K562 (cell line): ENCODE results near the gene CFAP53. TPM values are rescaled to one million over a fixed set of nuclear protein-coding genes. Genes with fewer than 3 reads are reported as not detected.

ENCODE experiments used
- CHD1 ChIP-seq: fragments of 200-600 bp; sonication (generic); IDR thresholded peaks from one replicate; pipeline ENCODE4 v1.6.1; 2012; ENCODE audit warnings: mild to moderate bottlenecking, moderate library complexity, low read length, inconsistent platforms
- KLF10 ChIP-seq: fragments of 250-450 bp; sonication (Bioruptor Pico); IDR thresholded peaks from 2 replicates; pipeline ENCODE4 v1.6.1; 2021; ENCODE audit warnings: matching md5 sums
- RBFOX2 ChIP-seq: fragments of 200-400 bp; formaldehyde crosslinking; IDR thresholded peaks from 2 replicates; pipeline ENCODE4 v1.6.1; 2017; ENCODE audit warnings: low read depth, mild to moderate bottlenecking, low read length, moderate library complexity
- RBM15 ChIP-seq: fragments of 200-400 bp; formaldehyde crosslinking; IDR thresholded peaks from 2 replicates; pipeline ENCODE4 v1.6.1; 2018; ENCODE audit warnings: mild to moderate bottlenecking, low read length, moderate library complexity; ENCODE audit not compliant: insufficient read depth
- RBM22 ChIP-seq: fragments of 200-400 bp; formaldehyde crosslinking; IDR thresholded peaks from 2 replicates; pipeline ENCODE4 v1.6.1; 2018; ENCODE audit warnings: low read length, low read depth; ENCODE audit not compliant: poor library complexity, severe bottlenecking
- ZBTB8A ChIP-seq: fragments of 450-650 bp; IDR thresholded peaks from 2 replicates; pipeline ENCODE4 v1.6.1; 2018; ENCODE audit warnings: mild to moderate bottlenecking, moderate library complexity; ENCODE audit not compliant: partially characterized antibody
- ZNF23 ChIP-seq: fragments of 250-450 bp; sonication (Bioruptor Pico); IDR thresholded peaks from 2 replicates; pipeline ENCODE4 v1.4.0; 2020; ENCODE audit warnings: mild to moderate bottlenecking
- ZNF232 ChIP-seq: sonication (generic); formaldehyde crosslinking; IDR thresholded peaks from 2 replicates; pipeline ENCODE4 v1.8.0; 2022; ENCODE audit warnings: mild to moderate bottlenecking, missing genetic modification reagents
- ZNF696 ChIP-seq: fragments of 250-450 bp; sonication (Bioruptor Pico); conservative IDR thresholded peaks from 2 replicates; pipeline ENCODE4 v1.4.0; 2020; ENCODE audit warnings: mild to moderate bottlenecking, moderate library complexity
- polyA plus RNA-seq, 8 experiments: library from polyadenylated mRNA; depleted of rRNA in 4 of 8; stranded (reverse) in 5 of 8; unstranded in 3 of 8; fragments of >200 nt; fragmentation: Nextera tagmentation in 2 of 8; fragmentation: Illumina TruSeq in 1 of 8; extraction: Ambion mirVana in 2 of 8; extraction: Trizol in 1 of 8; gene quantifications; 2 replicates each; pipeline versions ENCODE4 v1.2.1 to v1.2.3, GENCODE V29; 2011 to 2014; ENCODE audit warnings: inconsistent platforms in 1 of 8, missing spikeins in 1 of 8
- total RNA-seq, 7 experiments: library from RNA; depleted of rRNA in 6 of 7; stranded (reverse); fragments of >200 nt in 6 of 7; fragmentation: Illumina TruSeq in 2 of 7; extraction: Trizol in 2 of 7; gene quantifications; 2 replicates each; pipeline versions ENCODE4 v1.2.1 to v1.2.3, GENCODE V29; 2011 to 2021; ENCODE audit warnings: low replicate concordance in 1 of 7
- TF ChIP-seq, protein P1 (sequence below): fragments of 250-450 bp; sonication (Bioruptor Pico); IDR thresholded peaks from 2 replicates; pipeline ENCODE4 v1.4.0; 2020; ENCODE audit warnings: mild to moderate bottlenecking, moderate library complexity
- TF ChIP-seq, protein P2 (sequence below): sonication (generic); formaldehyde crosslinking; IDR thresholded peaks from 2 replicates; pipeline ENCODE4 v1.8.0; 2023; ENCODE audit warnings: mild to moderate bottlenecking, missing genetic modification reagents
- TF ChIP-seq, protein P3 (sequence below): sonication (generic); formaldehyde crosslinking; IDR thresholded peaks from 2 replicates; pipeline ENCODE4 v1.8.1; 2023; ENCODE audit warnings: mild to moderate bottlenecking, missing genetic modification reagents
- TF ChIP-seq, protein P4 (sequence below): fragments of 450-650 bp; IDR thresholded peaks from 2 replicates; pipeline ENCODE4 v1.6.1; 2016
- TF ChIP-seq, protein P5 (sequence below): sonication (generic); formaldehyde crosslinking; IDR thresholded peaks from 2 replicates; pipeline ENCODE4 v1.8.1; 2023; ENCODE audit warnings: mild to moderate bottlenecking, missing genetic modification reagents
- TF ChIP-seq, protein P6 (sequence below): fragments of 450-650 bp; IDR thresholded peaks from 2 replicates; pipeline ENCODE4 v1.6.1; 2014; ENCODE audit warnings: low read depth, mild to moderate bottlenecking, moderate library complexity, borderline replicate concordance
- TF ChIP-seq, protein P7 (sequence below): sonication (generic); formaldehyde crosslinking; IDR thresholded peaks from 2 replicates; pipeline ENCODE4 v1.5.0; 2020; ENCODE audit warnings: missing genetic modification reagents

CFAP53 gene
- total and polyA plus RNA-seq, 9 of the 15 experiments (the other 6 are each of a cell fraction or from before 2014, with no cell fraction given), result 0.21 to 1.9 (median 1.2) TPM

DNA sequence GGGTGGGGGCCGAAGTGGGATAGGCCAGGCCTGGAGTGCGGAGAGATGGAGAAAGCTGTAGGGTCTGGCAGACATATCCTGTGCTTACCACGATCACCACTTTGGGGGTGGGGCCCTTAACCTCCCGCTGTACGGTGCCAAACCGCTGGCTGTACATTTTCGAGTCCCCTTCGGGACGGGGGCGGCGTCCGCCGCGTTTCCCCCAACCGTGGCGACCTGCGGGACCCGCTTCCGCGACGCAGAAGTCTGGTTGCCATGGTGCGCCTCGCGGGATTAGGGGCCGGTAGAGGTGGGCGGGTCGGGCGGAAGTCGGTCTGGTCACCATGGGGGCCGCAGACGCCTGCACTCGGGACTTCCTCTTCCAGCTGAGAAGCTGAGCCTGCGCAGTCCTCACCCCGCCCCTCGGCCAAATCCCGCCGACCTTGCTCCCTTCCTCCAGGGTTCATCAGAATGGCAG, at the start of gene CFAP53 (continued):
- TF ChIP-seq, protein P1, sequence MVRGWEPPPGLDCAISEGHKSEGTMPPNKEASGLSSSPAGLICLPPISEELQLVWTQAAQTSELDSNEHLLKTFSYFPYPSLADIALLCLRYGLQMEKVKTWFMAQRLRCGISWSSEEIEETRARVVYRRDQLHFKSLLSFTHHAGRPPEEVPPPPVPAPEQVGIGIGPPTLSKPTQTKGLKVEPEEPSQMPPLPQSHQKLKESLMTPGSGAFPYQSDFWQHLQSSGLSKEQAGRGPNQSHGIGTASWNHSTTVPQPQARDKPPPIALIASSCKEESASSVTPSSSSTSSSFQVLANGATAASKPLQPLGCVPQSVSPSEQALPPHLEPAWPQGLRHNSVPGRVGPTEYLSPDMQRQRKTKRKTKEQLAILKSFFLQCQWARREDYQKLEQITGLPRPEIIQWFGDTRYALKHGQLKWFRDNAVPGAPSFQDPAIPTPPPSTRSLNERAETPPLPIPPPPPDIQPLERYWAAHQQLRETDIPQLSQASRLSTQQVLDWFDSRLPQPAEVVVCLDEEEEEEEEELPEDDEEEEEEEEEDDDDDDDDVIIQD (CRISPR knock-in tag), result no peak
- no peak for TF ChIP-seq ZNF23 (CRISPR knock-in tag)
- TF ChIP-seq, protein P2, sequence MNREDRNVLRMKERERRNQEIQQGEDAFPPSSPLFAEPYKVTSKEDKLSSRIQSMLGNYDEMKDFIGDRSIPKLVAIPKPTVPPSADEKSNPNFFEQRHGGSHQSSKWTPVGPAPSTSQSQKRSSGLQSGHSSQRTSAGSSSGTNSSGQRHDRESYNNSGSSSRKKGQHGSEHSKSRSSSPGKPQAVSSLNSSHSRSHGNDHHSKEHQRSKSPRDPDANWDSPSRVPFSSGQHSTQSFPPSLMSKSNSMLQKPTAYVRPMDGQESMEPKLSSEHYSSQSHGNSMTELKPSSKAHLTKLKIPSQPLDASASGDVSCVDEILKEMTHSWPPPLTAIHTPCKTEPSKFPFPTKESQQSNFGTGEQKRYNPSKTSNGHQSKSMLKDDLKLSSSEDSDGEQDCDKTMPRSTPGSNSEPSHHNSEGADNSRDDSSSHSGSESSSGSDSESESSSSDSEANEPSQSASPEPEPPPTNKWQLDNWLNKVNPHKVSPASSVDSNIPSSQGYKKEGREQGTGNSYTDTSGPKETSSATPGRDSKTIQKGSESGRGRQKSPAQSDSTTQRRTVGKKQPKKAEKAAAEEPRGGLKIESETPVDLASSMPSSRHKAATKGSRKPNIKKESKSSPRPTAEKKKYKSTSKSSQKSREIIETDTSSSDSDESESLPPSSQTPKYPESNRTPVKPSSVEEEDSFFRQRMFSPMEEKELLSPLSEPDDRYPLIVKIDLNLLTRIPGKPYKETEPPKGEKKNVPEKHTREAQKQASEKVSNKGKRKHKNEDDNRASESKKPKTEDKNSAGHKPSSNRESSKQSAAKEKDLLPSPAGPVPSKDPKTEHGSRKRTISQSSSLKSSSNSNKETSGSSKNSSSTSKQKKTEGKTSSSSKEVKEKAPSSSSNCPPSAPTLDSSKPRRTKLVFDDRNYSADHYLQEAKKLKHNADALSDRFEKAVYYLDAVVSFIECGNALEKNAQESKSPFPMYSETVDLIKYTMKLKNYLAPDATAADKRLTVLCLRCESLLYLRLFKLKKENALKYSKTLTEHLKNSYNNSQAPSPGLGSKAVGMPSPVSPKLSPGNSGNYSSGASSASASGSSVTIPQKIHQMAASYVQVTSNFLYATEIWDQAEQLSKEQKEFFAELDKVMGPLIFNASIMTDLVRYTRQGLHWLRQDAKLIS (CRISPR knock-in tag), result no peak
- TF ChIP-seq ZBTB8A, result no peak
- TF ChIP-seq, protein P3, sequence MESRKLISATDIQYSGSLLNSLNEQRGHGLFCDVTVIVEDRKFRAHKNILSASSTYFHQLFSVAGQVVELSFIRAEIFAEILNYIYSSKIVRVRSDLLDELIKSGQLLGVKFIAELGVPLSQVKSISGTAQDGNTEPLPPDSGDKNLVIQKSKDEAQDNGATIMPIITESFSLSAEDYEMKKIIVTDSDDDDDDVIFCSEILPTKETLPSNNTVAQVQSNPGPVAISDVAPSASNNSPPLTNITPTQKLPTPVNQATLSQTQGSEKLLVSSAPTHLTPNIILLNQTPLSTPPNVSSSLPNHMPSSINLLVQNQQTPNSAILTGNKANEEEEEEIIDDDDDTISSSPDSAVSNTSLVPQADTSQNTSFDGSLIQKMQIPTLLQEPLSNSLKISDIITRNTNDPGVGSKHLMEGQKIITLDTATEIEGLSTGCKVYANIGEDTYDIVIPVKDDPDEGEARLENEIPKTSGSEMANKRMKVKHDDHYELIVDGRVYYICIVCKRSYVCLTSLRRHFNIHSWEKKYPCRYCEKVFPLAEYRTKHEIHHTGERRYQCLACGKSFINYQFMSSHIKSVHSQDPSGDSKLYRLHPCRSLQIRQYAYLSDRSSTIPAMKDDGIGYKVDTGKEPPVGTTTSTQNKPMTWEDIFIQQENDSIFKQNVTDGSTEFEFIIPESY (CRISPR knock-in tag), result peak; percentile 83
- TF ChIP-seq RBM15, result no peak
- TF ChIP-seq CHD1, result no peak
- TF ChIP-seq RBFOX2, result peak; percentile 33; the same call in 1 of the 2 replicates
- TF ChIP-seq ZNF696 (CRISPR knock-in tag), result no peak
- TF ChIP-seq, protein P4, sequence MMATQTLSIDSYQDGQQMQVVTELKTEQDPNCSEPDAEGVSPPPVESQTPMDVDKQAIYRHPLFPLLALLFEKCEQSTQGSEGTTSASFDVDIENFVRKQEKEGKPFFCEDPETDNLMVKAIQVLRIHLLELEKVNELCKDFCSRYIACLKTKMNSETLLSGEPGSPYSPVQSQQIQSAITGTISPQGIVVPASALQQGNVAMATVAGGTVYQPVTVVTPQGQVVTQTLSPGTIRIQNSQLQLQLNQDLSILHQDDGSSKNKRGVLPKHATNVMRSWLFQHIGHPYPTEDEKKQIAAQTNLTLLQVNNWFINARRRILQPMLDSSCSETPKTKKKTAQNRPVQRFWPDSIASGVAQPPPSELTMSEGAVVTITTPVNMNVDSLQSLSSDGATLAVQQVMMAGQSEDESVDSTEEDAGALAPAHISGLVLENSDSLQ, result no peak
- TF ChIP-seq RBM22, result no peak
- TF ChIP-seq KLF10 (CRISPR knock-in tag), result no peak
- TF ChIP-seq, protein P5, sequence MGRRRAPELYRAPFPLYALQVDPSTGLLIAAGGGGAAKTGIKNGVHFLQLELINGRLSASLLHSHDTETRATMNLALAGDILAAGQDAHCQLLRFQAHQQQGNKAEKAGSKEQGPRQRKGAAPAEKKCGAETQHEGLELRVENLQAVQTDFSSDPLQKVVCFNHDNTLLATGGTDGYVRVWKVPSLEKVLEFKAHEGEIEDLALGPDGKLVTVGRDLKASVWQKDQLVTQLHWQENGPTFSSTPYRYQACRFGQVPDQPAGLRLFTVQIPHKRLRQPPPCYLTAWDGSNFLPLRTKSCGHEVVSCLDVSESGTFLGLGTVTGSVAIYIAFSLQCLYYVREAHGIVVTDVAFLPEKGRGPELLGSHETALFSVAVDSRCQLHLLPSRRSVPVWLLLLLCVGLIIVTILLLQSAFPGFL, result no peak
- TF ChIP-seq ZNF232 (CRISPR knock-in tag), result no peak
- TF ChIP-seq, protein P6, sequence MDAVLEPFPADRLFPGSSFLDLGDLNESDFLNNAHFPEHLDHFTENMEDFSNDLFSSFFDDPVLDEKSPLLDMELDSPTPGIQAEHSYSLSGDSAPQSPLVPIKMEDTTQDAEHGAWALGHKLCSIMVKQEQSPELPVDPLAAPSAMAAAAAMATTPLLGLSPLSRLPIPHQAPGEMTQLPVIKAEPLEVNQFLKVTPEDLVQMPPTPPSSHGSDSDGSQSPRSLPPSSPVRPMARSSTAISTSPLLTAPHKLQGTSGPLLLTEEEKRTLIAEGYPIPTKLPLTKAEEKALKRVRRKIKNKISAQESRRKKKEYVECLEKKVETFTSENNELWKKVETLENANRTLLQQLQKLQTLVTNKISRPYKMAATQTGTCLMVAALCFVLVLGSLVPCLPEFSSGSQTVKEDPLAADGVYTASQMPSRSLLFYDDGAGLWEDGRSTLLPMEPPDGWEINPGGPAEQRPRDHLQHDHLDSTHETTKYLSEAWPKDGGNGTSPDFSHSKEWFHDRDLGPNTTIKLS, result no peak
- TF ChIP-seq, protein P7, sequence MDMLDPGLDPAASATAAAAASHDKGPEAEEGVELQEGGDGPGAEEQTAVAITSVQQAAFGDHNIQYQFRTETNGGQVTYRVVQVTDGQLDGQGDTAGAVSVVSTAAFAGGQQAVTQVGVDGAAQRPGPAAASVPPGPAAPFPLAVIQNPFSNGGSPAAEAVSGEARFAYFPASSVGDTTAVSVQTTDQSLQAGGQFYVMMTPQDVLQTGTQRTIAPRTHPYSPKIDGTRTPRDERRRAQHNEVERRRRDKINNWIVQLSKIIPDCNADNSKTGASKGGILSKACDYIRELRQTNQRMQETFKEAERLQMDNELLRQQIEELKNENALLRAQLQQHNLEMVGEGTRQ (CRISPR knock-in tag), result no peak
